ENCODE results near the gene MAPRE2.

- no peak for TF ChIP-seq POLR2A (IDR thresholded peaks at IDR 0.05)
- no peak for TF ChIP-seq POLR2AphosphoS5 (IDR thresholded peaks at IDR 0.05)
- TF ChIP-seq CTCF (IDR thresholded peaks at IDR 0.05 in 8 of 11, conservative IDR thresholded peaks at IDR 0.05 in 3 of 11): no peak
Observed at GRCh38 chr18:35174093-35174731, 133.0 kb downstream of the MAPRE2 start.
